HFFc6 (cell line): ENCODE results near the gene ILDR2. TPM values are rescaled to one million over a fixed set of nuclear protein-coding genes. Genes with fewer than 3 reads are reported as not detected.

Experiments used
- DNase-seq: peaks from one replicate; pipeline ENCODE4 v3.0.0-alpha.2; 2018
- H3K27ac Mint-ChIP-seq: 2 replicates; pipeline ENCODE4 v1.8.0; 2020; ENCODE audit warnings: mild to moderate bottlenecking, mixed read lengths
- H3K27me3 Mint-ChIP-seq: 2 replicates; pipeline ENCODE4 v1.8.0; 2021; ENCODE audit warnings: mild to moderate bottlenecking, moderate library complexity, mixed read lengths; ENCODE audit not compliant: insufficient read depth
- H3K36me3 Mint-ChIP-seq: 2 replicates; pipeline ENCODE4 v1.8.0; 2021; ENCODE audit warnings: low read depth, mixed read lengths
- H3K4me1 Mint-ChIP-seq: 2 replicates; pipeline ENCODE4 v1.8.0; 2020; ENCODE audit warnings: low read depth, mixed read lengths
- H3K4me3 Mint-ChIP-seq: 2 replicates; pipeline ENCODE4 v1.8.0; 2020; ENCODE audit warnings: mild to moderate bottlenecking, moderate library complexity, mixed read lengths
- H3K9me3 Mint-ChIP-seq: 2 replicates; pipeline ENCODE4 v1.8.0; 2020; ENCODE audit warnings: mild to moderate bottlenecking, mixed read lengths
- CTCF ChIP-seq: fragments of 200-600 bp; sonication (generic); IDR thresholded peaks from 2 replicates; pipeline ENCODE4 v1.5.0; 2021; ENCODE audit warnings: antibody characterized with exemption, mild to moderate bottlenecking
- total RNA-seq, 6 experiments: library from RNA; stranded (reverse); fragmentation: NEBNext Ultra II Directional; extraction: Animal tissue kit (Norgen Biotek cat#: 25700); gene quantifications; 2 replicates in 1 of 6; 3 replicates in 5 of 6; pipeline ENCODE4 v1.2.3, GENCODE V29; 2021

Gene ILDR2
- total RNA-seq, 6 experiments from 2014 or later = not detected

GRCh38 chr1:166907051-166907450 is 68.3 kb downstream of the ILDR2 start:
- Mint-ChIP-seq H3K36me3 (no peaks in the 10 kb centered on the region), H3K4me3 (no peak overlapping the region), H3K27ac (no peak overlapping the region), H3K27me3 (peaks cover 8% of the 10 kb centered on the region), H3K4me1 (peaks cover 41% of the 10 kb centered on the region), H3K9me3 (no peaks in the 10 kb centered on the region)
- TF ChIP-seq CTCF = no peak
- no peak for DNase-seq

- DNase-seq = no peak
- H3K27ac Mint-ChIP-seq = no peak overlapping the region
- no peak overlapping the region for H3K4me3 Mint-ChIP-seq
- H3K36me3 Mint-ChIP-seq = no peaks in the 10 kb centered on the region
- H3K4me1 Mint-ChIP-seq = peaks cover 45% of the 10 kb centered on the region
- H3K9me3 Mint-ChIP-seq = no peaks in the 10 kb centered on the region
- no peak for TF ChIP-seq CTCF
- peaks cover 8% of the 10 kb centered on the region for H3K27me3 Mint-ChIP-seq
Observed at GRCh38 chr1:166906647-166907046, 68.7 kb downstream of the ILDR2 start.

GRCh38 chr1:166905900-166906299 is 69.4 kb downstream of the ILDR2 start:
- peaks cover 53% of the 10 kb centered on the region for H3K4me1 Mint-ChIP-seq
- H3K27me3 Mint-ChIP-seq = peaks cover 8% of the 10 kb centered on the region
- peak overlapping the region; percentile 28 for H3K4me3 Mint-ChIP-seq
- no peak for TF ChIP-seq CTCF
- H3K9me3 Mint-ChIP-seq = no peaks in the 10 kb centered on the region
- H3K27ac Mint-ChIP-seq = peak overlapping the region; percentile 44
- DNase-seq = peak; percentile 79
- H3K36me3 Mint-ChIP-seq = no peaks in the 10 kb centered on the region

- Mint-ChIP-seq H3K27me3 (peaks cover 8% of the 10 kb centered on the region), H3K36me3 (no peaks in the 10 kb centered on the region), H3K4me3 (no peak overlapping the region), H3K27ac (no peak overlapping the region), H3K9me3 (no peaks in the 10 kb centered on the region), H3K4me1 (peaks cover 54% of the 10 kb centered on the region)
- TF ChIP-seq CTCF = no peak
- DNase-seq = peak; percentile 12
Observed at GRCh38 chr1:166905136-166905535, 70.2 kb downstream of the ILDR2 start.

GRCh38 chr1:166903232-166903631 is 72.1 kb downstream of the ILDR2 start:
- Mint-ChIP-seq H3K4me1 (peaks cover 42% of the 10 kb centered on the region), H3K4me3 (no peak overlapping the region), H3K27ac (no peak overlapping the region), H3K9me3 (no peaks in the 10 kb centered on the region), H3K27me3 (peaks cover 10% of the 10 kb centered on the region), H3K36me3 (no peaks in the 10 kb centered on the region)
- no peak for TF ChIP-seq CTCF
- DNase-seq = no peak

- no peaks in the 10 kb centered on the region for H3K9me3 Mint-ChIP-seq
- H3K4me3 Mint-ChIP-seq = no peak overlapping the region
- peak; percentile 43 for DNase-seq
- H3K36me3 Mint-ChIP-seq = no peaks in the 10 kb centered on the region
- no peak for TF ChIP-seq CTCF
- H3K4me1 Mint-ChIP-seq = peaks cover 41% of the 10 kb centered on the region
- H3K27me3 Mint-ChIP-seq = peaks cover 10% of the 10 kb centered on the region
- H3K27ac Mint-ChIP-seq = no peak overlapping the region
Observed at GRCh38 chr1:166902279-166902678, 73.1 kb downstream of the ILDR2 start.
